Activated naive CD4-positive, alpha-beta T cell treated with anti-CD3 and anti-CD28 coated beads for 36 hours (primary cell): ENCODE results near the gene FAM13C. TPM values are rescaled to one million over a fixed set of nuclear protein-coding genes. Genes with fewer than 3 reads are reported as not detected.

Experiments used
- CTCF ChIA-PET: fragments of 350-600 bp; sonication (Branson Sonifier 250); formaldehyde crosslinking; loops from one replicate; lab custom pipeline; 2021; ENCODE audit warnings: antibody characterized with exemption; lab: Charles Lee
- DNase-seq: peaks from one replicate; pipeline ENCODE4 v3.0.0-alpha.2; 2020
- H3K27ac Mint-ChIP-seq: one replicate; pipeline ENCODE4 v1.8.0; 2021; ENCODE audit warnings: mild to moderate bottlenecking, mixed read lengths
- H3K27me3 Mint-ChIP-seq: one replicate; pipeline ENCODE4 v1.8.0; 2021; ENCODE audit warnings: low read depth, mixed read lengths
- H3K36me3 Mint-ChIP-seq: one replicate; pipeline ENCODE4 v1.8.0; 2021; ENCODE audit warnings: low read depth, mixed read lengths
- H3K4me1 Mint-ChIP-seq: one replicate; pipeline ENCODE4 v1.8.0; 2021; ENCODE audit warnings: low read depth, mixed read lengths
- H3K4me3 Mint-ChIP-seq: one replicate; pipeline ENCODE4 v1.8.0; 2021; ENCODE audit warnings: mild to moderate bottlenecking, moderate library complexity, mixed read lengths
- H3K9me3 Mint-ChIP-seq: one replicate; pipeline ENCODE4 v1.8.0; 2021; ENCODE audit warnings: mixed read lengths
- intact Hi-C: fragments of 100-400 bp; cut with micrococcal nuclease; formaldehyde crosslinking; loops from one replicate; pipeline ENCODE4 v1.15.1; 2023
- total RNA-seq, 2 experiments: library from RNA; stranded (reverse); gene quantifications; one replicate each; pipeline ENCODE4 v1.2.3, GENCODE V29; 2021

Gene FAM13C
- total RNA-seq, 2 experiments from 2014 or later = not detected

- no peak overlapping the region for H3K27ac Mint-ChIP-seq
- intact Hi-C loops = no loop called here
- no peaks in the 10 kb centered on the region for H3K36me3 Mint-ChIP-seq
- CTCF ChIA-PET = no interaction called here
- H3K4me3 Mint-ChIP-seq = no peak overlapping the region
- no peaks in the 10 kb centered on the region for H3K4me1 Mint-ChIP-seq
- no peak for DNase-seq
- no peaks in the 10 kb centered on the region for H3K27me3 Mint-ChIP-seq
- H3K9me3 Mint-ChIP-seq = no peaks in the 10 kb centered on the region
Observed at GRCh38 chr10:59281861-59282260, 80.5 kb downstream of the FAM13C start.

GRCh38 chr10:59279991-59280505, 82.3 kb downstream of the FAM13C start:
- CTCF ChIA-PET = no interaction called here
- no peaks in the 10 kb centered on the region for H3K27me3 Mint-ChIP-seq
- DNase-seq = no peak
- H3K36me3 Mint-ChIP-seq = no peaks in the 10 kb centered on the region
- intact Hi-C loops = no loop called here
- H3K9me3 Mint-ChIP-seq = no peaks in the 10 kb centered on the region
- H3K4me3 Mint-ChIP-seq = no peak overlapping the region
- H3K4me1 Mint-ChIP-seq = no peaks in the 10 kb centered on the region
- H3K27ac Mint-ChIP-seq = no peak overlapping the region

GRCh38 chr10:59279476-59279875, 82.9 kb downstream of the FAM13C start:
- intact Hi-C loops = no loop called here
- no peaks in the 10 kb centered on the region for H3K27me3 Mint-ChIP-seq
- CTCF ChIA-PET = no interaction called here

GRCh38 chr10:59276919-59277318, 85.4 kb downstream of the FAM13C start:
- no peak for DNase-seq
- Mint-ChIP-seq H3K9me3 (no peaks in the 10 kb centered on the region), H3K27me3 (no peaks in the 10 kb centered on the region), H3K4me1 (no peaks in the 10 kb centered on the region), H3K4me3 (no peak overlapping the region), H3K36me3 (no peaks in the 10 kb centered on the region), H3K27ac (no peak overlapping the region)
- intact Hi-C loops = no loop called here
- CTCF ChIA-PET = interaction anchor here (0.6 kb wide), 1 partner anchor 169 kb away, joined by 6 read pairs; no protein-coding TSS in a partner anchor

More at GRCh38 chr10:59279476-59279875, 82.9 kb downstream of the FAM13C start:
- no peaks in the 10 kb centered on the region for H3K36me3 Mint-ChIP-seq
- H3K27ac Mint-ChIP-seq = no peak overlapping the region
- no peak overlapping the region for H3K4me3 Mint-ChIP-seq
- no peak for DNase-seq
- H3K4me1 Mint-ChIP-seq = no peaks in the 10 kb centered on the region
- no peaks in the 10 kb centered on the region for H3K9me3 Mint-ChIP-seq

GRCh38 chr10:59276133-59276532, 86.2 kb downstream of the FAM13C start:
- H3K4me1 Mint-ChIP-seq = no peaks in the 10 kb centered on the region
- H3K4me3 Mint-ChIP-seq = no peak overlapping the region
- no peaks in the 10 kb centered on the region for H3K36me3 Mint-ChIP-seq
- DNase-seq = no peak
- CTCF ChIA-PET = no interaction called here
- intact Hi-C loops = no loop called here
- H3K9me3 Mint-ChIP-seq = no peaks in the 10 kb centered on the region
- no peak overlapping the region for H3K27ac Mint-ChIP-seq
- no peaks in the 10 kb centered on the region for H3K27me3 Mint-ChIP-seq

GRCh38 chr10:59273445-59273844, 88.9 kb downstream of the FAM13C start:
- Mint-ChIP-seq H3K9me3 (no peaks in the 10 kb centered on the region), H3K36me3 (no peaks in the 10 kb centered on the region), H3K27ac (no peak overlapping the region), H3K4me3 (no peak overlapping the region), H3K4me1 (no peaks in the 10 kb centered on the region), H3K27me3 (no peaks in the 10 kb centered on the region)
- DNase-seq = no peak
- intact Hi-C loops = no loop called here
- CTCF ChIA-PET = no interaction called here

GRCh38 chr10:59272061-59272460, 90.3 kb downstream of the FAM13C start:
- CTCF ChIA-PET = no interaction called here
- no peaks in the 10 kb centered on the region for H3K36me3 Mint-ChIP-seq
- H3K27me3 Mint-ChIP-seq = no peaks in the 10 kb centered on the region
- intact Hi-C loops = no loop called here
- no peak overlapping the region for H3K4me3 Mint-ChIP-seq
- DNase-seq = no peak
- H3K27ac Mint-ChIP-seq = no peak overlapping the region
- peaks cover 3% of the 10 kb centered on the region for H3K9me3 Mint-ChIP-seq
- H3K4me1 Mint-ChIP-seq = no peaks in the 10 kb centered on the region

GRCh38 chr10:59271160-59271559, 91.2 kb downstream of the FAM13C start:
- H3K27ac Mint-ChIP-seq = no peak overlapping the region
- no peaks in the 10 kb centered on the region for H3K4me1 Mint-ChIP-seq
- CTCF ChIA-PET = no interaction called here
- H3K4me3 Mint-ChIP-seq = no peak overlapping the region
- peaks cover 3% of the 10 kb centered on the region for H3K9me3 Mint-ChIP-seq
- no peaks in the 10 kb centered on the region for H3K36me3 Mint-ChIP-seq
- intact Hi-C loops = no loop called here
- H3K27me3 Mint-ChIP-seq = no peaks in the 10 kb centered on the region
- DNase-seq = no peak

- Mint-ChIP-seq H3K4me1 (no peaks in the 10 kb centered on the region), H3K27ac (no peak overlapping the region), H3K4me3 (no peak overlapping the region), H3K36me3 (no peaks in the 10 kb centered on the region), H3K27me3 (no peaks in the 10 kb centered on the region), H3K9me3 (peaks cover 3% of the 10 kb centered on the region)
- CTCF ChIA-PET = no interaction called here
- DNase-seq = no peak
- intact Hi-C loops = no loop called here
Observed at GRCh38 chr10:59270492-59270891, 91.9 kb downstream of the FAM13C start.

GRCh38 chr10:59269651-59270050, 92.7 kb downstream of the FAM13C start:
- intact Hi-C loops = no loop called here
- CTCF ChIA-PET = no interaction called here
- H3K4me3 Mint-ChIP-seq = no peak overlapping the region
- DNase-seq = no peak
- peaks cover 3% of the 10 kb centered on the region for H3K9me3 Mint-ChIP-seq
- no peak overlapping the region for H3K27ac Mint-ChIP-seq
- no peaks in the 10 kb centered on the region for H3K4me1 Mint-ChIP-seq
- H3K36me3 Mint-ChIP-seq = no peaks in the 10 kb centered on the region
- H3K27me3 Mint-ChIP-seq = no peaks in the 10 kb centered on the region

- Mint-ChIP-seq H3K36me3 (no peaks in the 10 kb centered on the region), H3K27me3 (no peaks in the 10 kb centered on the region), H3K9me3 (peaks cover 3% of the 10 kb centered on the region), H3K4me1 (no peaks in the 10 kb centered on the region), H3K4me3 (no peak overlapping the region), H3K27ac (no peak overlapping the region)
- intact Hi-C loops = no loop called here
- CTCF ChIA-PET = no interaction called here
- no peak for DNase-seq
Observed at GRCh38 chr10:59268460-59268859, 93.9 kb downstream of the FAM13C start.

GRCh38 chr10:59266321-59266720, 96.0 kb downstream of the FAM13C start:
- Mint-ChIP-seq H3K36me3 (no peaks in the 10 kb centered on the region), H3K27ac (no peak overlapping the region), H3K4me3 (no peak overlapping the region), H3K9me3 (peaks cover 3% of the 10 kb centered on the region), H3K27me3 (no peaks in the 10 kb centered on the region), H3K4me1 (no peaks in the 10 kb centered on the region)
- intact Hi-C loops = no loop called here
- no peak for DNase-seq
- CTCF ChIA-PET = no interaction called here

- Mint-ChIP-seq H3K36me3 (no peaks in the 10 kb centered on the region), H3K4me1 (no peaks in the 10 kb centered on the region), H3K27ac (no peak overlapping the region), H3K4me3 (no peak overlapping the region), H3K9me3 (peaks cover 3% of the 10 kb centered on the region), H3K27me3 (no peaks in the 10 kb centered on the region)
- intact Hi-C loops = no loop called here
- CTCF ChIA-PET = no interaction called here
- DNase-seq = no peak
Observed at GRCh38 chr10:59265141-59265540, 97.2 kb downstream of the FAM13C start.
